Inflammatory macrophage treated with lipopolysaccharide for 4 hours (primary cell): Measurements from ENCODE around the gene LTBP3.
"Not testable (repeated sequence)": the region's sequence is repeated elsewhere in the genome, so short reads cannot be mapped to it uniquely, and the experiment has no call there.

Experiments used
- DNase-seq: peaks from one replicate; pipeline ENCODE4 v3.0.0-alpha.2; 2020

Gene LTBP3

DNA sequence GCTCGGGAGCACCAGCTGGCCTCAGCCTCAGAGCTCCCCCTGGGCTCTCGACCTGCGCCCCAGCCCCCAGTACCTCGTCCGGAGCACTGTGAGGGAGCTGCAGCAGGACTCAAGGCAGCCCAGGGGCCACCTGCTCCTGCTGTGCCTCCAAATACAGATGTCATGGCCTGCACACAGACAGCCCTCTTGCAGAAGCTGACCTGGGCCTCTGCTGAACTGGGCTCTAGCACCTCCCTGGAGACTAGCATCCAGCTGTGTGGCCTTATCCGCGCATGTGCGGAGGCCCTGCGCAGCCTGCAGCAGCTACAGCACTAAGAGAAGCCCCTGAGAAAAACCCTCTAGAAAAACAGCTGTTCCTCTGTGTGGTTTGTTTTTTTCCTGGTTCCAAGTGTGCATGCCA is 13.3 kb upstream of the LTBP3 start:
- no peak for DNase-seq

DNA sequence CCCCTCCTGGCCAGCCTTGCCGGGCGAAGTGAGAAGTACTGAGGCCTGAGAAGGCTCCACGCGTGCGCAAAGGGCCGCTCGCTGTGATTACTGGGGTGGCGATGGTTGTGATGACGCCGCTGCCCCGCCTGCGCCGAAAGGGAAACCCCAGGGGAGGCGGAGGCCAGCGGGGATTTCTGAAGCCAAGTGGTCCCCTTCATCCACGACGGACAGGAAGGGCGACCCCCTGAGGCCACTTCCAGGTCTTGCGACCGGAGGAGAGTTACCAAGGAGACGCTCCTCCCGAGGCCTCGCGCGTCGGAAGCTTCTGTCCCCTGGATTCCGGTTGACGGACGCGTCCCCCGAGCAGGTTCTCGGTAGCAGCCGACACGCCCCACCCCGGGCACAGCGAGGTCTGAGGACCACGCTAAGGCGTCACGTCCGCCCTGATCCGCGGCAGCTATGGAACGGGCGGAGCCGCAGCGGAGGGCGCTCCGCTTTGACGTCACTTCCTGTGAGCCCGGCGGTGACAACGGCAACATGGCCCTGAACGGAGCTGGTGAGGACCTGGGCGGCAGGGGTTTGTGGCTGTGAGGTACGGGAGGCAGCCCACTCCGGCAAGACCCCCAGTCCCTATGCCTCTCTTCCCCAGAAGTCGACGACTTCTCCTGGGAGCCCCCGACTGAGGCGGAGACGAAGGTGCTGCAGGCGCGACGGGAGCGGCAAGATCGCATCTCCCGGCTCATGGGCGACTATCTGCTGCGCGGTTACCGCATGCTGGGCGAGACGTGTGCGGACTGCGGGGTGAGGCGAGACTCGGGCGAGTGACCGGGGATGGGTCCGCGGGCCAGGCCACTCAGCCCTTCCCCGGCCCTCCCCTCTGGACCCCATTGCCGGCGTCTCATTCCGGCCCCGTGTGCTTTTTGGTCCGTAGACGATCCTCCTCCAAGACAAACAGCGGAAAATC is 12.1 kb upstream of the LTBP3 start, which contains the start of gene ZNRD2:
Gene ZNRD2 (plus strand): TSS at position 505 of the 946 bp plus-strand sequence. CDS start 15 bp downstream, at position 520.
- DNase-seq = peak; percentile 99

DNA sequence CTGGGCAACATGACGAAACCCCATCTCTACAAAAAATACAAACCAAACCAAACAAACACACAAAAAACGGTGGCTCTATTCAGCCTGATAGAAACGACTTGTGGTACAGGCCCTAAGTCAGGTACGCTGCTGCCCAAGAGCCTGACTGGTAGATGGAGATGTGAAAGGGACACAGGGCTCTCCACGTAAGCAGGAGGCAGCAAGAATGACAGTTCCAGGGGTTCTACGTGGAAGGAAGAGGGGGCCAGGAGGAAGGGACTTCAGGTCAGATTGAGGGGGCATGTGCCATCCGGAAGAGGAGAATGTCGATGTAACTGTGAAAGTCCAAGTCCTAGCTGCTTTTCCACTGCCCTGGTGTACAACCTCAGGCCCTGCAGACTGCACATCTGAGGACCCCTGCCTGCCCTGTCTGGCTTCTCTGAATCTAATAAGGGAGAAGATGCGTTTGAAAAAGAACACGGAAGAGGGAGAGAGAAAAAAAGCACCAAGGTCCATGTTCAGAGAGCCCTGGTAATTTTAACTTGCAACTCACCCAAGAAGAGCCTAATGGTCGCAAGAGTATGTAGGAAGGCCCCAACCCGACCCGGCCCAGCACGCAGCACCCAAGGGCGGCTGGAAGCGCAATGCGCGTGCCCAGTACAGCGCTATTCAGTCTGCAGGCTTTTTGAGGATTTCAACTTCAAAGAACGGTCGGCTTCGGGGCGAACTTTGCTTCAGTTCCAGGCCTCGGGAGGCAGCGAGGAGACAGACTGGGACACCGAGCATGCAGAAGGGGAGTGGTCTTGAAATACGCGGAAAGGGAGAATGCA is 11.2 kb upstream of the LTBP3 start:
- no peak for DNase-seq

DNA sequence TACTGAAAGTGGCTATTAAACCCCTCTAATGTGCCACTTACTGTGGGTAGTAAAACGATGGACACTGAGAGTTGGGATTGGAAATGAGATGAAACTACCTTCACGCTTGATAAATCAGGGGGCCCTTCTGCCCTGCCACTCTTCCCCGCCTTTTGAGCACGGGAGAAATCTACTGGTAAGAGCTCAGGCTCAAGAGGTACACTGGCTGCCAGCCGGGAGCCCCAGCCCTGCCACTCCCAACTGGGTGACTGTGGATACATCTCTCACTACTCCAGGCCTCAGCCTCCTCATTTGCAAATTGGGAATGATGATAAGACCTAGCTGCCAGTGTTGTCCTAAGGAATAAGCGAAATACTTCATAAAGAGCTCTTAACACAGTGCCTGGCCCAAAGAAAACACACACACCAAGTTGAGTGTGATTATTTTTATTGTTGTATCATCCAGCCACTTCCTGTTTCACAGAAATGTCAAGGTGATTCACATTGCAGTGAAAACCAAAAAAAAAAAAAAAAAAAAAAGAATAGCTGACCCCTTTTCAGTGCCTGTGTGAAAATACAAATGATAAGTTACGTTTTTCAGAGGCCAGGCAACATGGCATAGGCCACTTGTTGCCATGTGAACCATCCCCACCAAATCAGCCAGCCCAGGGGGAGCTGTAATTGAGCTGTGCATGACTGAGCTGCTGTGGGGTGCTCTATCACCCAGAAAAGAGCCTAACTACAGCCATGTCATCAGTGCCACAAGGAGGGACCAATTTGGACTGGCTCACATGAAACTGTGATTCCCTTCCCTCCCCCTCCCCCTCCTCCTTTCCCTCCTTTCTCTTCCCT is 7.7 kb upstream of the LTBP3 start:
- DNase-seq = peak; percentile 19

DNA sequence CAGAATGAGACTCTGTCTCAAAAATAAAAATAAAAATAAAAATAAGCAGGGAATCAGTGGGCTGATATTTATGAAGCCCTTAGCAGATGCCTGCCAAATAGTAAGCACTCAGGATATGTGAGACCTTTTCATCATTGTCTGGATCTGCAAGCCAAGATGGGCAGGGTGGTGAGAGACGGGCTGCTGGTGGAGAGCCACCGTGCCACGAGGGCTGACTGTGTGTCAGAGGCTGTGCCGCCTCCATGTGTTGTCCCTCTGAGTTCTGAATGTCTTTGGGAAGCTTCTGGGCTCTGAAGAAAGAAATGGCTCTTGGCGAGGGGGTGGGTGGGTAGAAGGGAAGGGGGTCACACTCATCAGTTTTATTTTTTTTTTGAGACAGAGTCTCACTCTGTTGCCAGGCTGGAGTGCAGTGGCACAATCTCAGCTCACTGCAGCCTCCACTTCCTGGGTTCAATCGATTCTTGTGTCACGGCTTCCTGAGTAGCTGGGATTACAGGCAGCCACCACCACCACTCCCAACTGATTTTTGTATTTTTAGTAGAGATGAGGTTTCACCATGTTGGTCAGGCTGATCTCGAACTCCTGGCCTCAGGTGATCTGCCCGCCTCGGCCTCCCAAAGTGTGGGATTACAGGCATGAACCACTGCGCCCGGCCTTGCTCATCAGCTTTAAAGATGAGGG is 6.9 kb upstream of the LTBP3 start:
- not testable (repeated sequence) for DNase-seq

DNA sequence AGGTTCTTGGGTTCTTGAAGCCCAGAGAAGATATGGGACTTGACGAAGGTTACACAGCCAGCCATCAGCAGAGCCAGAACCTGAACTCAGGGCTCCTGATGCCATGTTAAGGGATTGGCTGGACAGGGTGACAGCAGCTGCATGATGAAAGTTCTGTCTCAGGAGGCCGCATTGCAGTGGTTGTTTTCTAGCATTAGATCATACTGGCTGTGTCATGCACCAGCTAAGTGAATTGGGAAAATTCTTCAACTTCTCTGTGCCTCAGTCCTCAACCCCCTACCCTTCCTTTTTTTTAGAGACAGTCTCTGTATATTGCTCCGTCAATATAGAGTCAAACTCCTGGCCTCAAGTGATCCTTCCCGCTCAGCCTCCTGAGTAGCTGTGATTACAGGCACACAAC is 5.4 kb upstream of the LTBP3 start:
- peak; percentile 49 for DNase-seq

DNA sequence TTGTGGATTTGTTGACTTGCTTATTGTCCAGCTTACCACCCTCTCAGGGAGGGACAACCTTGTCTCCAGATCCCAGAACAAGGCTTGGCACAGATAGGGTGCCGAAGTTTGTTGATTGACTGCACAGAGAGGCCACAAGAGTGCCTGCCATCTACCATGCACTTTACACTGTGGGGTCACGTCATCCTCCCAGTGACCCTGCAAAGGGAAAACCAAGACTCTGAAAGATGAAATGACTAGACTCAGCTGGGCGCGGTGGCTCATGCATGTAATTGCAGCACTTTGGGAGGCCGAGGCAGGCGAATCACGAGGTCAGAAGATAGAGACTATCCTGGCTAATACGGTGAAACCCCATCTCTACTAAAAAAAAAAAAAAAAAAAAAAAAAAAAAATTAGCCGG is 4.6 kb upstream of the LTBP3 start:
- DNase-seq = no peak

DNA sequence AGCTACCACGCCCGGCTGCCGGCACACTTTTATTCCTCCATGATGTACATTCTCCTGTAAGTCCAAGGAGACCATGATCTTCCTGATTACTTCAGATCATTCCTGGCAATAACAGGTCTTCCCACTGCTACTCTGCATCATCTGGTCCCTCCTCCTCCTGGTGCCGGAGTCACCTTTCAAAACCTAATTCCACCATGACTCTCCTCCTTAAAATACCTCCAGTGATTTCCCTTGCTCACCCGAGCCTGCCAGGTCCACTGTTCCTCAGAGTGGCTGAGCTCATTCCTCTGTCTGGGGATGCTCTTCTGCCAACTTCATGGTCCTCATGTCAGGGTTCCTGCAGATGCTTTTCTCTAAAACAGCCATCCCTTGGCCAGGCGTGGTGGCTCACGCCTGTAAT is 3.9 kb upstream of the LTBP3 start:
- no peak for DNase-seq

DNA sequence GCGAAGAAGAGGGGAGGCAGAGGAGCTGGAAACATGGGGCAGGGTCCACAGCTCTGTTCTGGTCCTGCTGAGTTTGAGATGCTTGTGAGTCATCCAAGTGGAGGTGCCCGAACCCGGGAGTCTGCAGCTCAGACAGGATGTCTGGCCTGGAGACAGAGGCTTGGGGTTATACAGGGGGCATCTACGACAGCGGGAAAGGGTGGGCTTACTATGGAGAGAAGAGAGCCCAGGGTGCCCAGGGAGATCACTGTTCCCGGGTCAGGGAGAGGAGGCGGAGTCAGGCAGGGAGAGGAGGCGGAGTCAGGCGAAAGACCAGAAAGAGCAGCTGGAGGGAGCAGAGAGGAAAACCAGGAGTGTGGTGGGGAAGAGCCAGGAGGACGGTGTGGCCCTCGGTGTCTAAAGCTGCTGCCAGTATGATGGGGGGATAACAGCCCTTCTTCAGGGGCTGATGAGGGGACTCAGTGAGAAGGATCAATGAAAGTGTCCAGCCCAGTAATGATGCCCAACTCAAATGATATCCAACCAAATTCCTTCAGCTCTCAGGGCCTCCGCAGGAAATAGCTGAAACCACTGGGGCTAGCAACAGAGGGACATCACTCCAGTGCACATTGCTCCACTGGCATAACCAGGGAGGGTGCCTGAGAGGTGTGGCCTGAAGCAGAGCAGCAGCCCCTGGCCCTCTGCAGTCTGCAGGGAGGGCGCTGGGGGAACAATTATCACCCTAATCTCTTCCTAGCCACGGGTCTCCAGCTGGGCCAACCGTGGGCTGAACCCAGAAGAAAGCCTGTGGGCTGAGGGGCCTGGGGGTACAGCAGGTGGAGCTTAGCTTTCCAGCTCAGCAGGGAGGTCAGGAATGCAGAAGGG is 2.6 kb upstream of the LTBP3 start:
- no peak for DNase-seq

DNA sequence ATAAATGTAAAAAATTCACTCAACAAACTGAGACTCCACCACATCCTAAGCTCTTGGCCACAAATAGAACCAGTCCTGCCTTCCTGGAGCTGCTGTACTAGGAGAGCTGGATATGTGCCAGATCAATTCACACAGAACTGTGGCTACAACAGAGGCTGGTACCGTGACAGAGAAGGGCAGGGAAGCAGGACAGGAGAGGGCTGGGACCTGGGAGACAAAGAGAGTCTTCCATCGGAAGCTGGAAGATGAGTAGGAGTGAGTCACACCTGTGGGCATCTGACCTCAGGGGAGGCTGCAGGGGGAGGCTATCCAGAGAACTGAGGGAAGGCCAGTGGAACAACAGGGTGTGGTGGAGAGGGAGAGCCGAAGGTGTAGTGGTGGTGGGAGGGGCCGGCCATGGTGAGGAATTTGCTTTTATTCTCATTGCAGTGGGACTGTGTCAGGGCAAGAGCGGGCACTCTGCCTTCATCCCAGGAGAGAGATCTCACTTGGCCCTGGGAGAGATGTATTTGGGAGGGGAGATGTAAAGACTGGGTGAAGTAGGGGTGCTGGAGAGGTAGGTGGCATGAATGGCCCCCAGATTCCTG is 1.9 kb upstream of the LTBP3 start:
- DNase-seq = no peak

DNA sequence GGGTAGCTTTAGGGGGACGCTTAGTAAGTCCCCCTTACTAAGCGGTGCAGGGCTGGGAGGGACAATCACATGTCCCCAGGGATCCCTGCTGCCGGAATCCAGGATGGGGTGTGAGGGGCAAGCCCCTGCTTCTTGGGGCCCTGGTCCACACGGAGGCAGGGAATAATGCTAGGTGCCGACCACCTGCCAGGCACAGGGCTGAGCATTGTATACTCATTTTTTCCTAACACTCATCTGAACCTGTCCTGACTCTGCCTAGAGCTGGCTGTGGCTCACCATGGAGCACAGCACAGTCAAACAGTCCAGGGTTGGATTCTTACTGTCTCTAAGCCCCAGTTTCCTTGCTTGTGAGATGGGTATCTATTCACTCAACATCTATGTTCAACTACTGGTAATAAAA is 1.4 kb upstream of the LTBP3 start:
- DNase-seq = no peak

DNA sequence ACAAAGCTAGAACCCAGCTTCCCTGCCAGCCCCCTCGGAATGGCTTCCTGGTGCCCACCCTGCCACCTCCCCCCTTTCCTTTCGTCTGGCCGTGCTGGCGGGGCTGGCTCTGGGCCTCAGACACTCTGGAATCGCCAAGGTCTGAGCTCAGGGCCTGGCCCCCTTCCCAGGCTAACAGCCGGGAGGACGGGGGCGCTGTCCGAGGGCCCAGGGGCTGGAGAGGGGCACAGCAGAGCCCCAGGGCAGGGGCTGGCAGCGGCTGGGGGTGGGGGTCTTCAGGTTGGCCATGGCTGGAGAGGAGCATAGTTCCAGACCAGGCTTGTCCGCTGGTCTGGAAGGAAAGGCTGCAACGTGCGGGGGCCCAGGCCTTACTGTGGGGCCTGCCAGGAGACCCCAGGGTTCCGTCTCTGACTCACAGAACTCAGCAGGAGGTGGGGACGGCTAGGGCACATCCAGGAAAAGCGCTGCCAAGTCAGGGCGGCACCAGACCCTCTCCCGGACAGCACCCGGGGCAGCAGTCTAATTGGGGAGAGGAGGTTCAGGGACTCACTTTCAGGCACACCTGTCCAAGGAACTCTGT is 861 bp upstream of the LTBP3 start:
- no peak for DNase-seq

DNA sequence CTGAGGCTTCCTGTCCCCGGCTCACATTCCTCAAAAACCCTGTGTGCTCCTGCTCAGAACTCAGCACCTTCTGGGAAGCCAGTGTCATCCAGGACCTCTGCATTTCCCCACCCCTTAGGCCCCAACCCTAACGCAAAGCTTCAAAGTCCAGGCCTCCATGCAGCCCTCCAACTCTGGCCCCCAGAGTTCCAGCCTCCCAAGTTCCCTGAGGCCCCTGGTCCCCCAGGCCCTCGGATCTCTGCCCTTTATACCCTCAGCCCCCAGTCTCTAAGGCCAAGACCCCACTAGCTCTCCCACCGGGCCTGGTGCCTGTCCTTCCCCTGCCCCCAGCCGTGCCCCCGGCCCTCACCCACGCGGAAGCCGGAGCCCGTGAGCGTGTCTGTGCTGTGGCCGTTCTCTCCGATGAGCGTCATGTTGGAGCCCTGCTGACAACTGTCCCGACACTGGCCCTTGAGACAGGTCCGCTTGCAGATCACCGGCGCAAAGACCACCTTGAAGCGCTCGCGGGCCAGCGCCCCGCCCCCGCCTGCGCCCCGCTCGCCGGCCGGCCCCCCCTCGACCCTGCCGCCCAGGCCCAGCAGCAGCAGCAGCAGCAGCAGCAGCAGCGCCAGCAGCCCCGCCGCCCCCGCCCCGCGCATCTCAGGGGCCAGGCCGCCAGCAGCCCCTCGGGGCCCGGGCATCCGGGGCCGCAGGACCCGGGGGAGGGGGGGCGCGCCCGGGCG is 718 bp downstream of the LTBP3 start:
- no peak for DNase-seq

DNA sequence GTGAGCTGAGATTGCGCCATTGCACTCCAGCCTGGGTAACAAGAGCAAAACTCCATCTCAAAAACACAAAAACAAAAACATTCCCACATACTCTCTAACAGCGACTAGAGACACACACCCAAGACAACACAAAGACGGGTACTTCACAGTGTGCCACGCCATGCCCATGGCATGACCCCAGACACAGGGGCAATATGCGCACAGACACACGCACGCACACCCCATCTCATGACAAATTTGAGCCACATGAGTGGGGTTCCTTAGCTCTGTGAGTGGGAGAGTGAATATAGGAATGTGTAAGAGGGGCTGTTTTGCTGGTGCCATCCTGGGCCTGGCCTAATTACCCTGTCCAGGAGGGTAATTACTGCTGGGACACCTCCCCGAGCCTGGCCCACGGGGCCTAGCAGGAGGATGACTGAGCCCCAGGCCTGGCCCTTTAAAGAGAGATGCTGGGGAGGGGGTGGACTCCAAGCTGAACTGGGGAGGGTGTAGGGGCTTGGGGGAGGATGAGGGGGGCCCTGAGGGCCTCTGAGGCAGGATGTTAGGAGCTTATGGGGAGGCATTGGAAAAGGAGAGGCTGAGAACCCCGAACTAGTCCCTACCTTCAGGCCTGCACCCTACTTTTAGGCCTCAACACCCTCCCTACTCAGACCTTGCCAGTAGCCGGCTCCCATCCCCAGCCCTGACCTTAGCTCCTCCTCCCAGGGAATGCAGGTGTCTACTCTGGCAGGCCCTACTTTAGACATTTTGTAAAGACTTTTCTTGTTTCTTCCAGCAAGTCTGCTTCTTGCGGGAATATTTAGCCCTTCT is 1.5 kb downstream of the LTBP3 start:
- DNase-seq = no peak

DNA sequence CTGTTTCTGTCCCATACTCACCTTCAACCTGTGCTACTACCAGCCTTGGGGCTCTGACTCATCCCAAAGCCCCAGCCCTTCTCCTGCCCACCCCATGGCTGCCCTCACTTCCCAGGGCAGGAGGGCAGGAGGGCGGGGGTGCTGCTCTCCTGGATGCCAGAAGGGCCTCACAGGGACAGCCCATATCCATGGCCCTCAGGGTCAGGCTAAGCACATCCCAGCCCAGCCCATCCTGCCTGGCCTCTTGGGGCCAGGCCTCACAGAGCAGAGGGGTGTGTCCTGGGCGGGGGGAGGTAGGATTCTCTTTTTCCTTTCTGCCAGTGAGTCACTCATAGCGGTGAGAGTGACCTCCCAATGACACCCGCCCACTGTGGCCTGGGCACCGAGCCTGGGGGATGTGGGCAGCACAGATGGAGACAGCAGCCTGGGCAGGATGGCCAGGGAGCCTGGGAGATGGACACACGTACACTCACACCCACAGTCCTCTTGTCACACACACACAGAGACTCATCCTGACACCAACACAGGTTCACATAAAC is 2.4 kb downstream of the LTBP3 start:
- DNase-seq = peak; percentile 58

DNA sequence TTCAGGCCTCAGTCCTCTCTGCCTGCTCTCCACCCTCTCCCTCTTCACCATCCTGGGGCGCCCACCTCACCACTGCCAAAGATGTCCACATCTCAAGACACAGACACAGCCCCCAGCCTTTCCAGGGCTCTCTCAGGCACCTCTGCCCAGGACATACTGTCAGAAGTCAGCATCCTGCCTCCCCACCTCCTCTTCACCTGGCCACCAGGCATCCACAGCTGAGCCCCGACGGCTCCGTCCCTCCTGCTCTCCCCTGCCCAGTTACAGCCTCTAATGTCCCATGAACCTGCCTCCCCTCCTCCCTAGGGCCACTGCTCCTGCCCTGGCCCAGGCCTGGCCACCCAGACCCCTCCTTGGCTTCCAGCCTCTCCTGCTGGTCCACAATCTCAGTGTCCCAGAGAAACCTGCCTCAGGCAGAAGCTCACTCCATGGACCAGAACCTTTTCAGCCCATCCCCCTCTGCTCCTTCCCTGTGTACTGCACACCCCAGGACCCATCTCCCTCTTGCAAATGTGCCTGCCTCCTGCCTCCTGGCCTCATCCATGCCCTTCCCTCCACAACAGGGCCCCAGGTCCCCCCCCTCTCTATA is 3.2 kb downstream of the LTBP3 start:
- DNase-seq = no peak

DNA sequence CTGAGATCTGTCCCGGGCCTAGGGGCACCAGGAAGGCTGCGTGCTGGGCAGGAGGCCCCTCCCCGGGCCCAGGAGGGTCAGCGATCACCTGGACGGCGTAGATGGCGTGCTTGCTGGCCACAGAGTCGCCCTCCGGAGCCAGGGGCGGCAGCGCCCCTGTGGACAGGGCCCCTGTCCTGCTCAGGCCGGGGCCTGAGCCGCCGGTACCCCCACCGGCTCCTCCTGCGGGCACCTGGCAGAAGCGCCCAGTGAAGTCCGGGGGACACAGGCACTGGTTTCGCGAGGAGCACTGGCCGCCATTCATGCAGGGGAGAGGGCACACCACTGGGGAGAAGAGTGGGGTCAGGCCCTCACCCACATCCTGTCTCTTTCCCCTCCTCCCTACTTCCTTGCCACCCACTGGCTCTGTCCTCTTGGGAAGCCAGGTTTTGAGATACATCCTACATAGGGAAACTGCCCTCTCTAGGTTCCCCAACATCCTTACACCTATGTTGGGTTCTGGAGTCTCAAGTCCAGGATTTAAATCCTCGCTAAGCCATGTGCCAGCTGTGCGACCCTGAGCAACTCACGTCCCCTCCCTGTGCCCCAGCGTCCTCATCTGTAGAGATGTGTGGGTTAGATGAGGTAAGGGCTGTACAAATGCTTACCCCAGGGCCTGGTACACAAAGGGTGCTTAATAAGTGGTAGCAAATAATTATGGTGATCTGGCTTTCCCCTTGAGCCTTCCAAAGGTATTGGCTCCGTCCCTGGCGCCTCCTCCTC is 3.9 kb downstream of the LTBP3 start:
- DNase-seq = no peak
